SK-N-SH (cell line): ENCODE results near the gene MATN1.

Experiments used
- CTCF ChIP-seq: fragments of 200-600 bp; sonication (generic); IDR thresholded peaks from 2 replicates; pipeline ENCODE4 v1.6.1; 2017; ENCODE audit warnings: antibody characterized with exemption, mild to moderate bottlenecking, moderate library complexity
- EP300 ChIP-seq, 2 experiments: IDR thresholded peaks; 2 replicates each; pipeline versions ENCODE4 v1.4.0 to v1.6.1; 2012; ENCODE audit warnings: borderline replicate concordance in 1 of 2, low read depth in 1 of 2, low read length in 1 of 2
- GATA2 ChIP-seq: sonication (generic); formaldehyde crosslinking; IDR thresholded peaks from 2 replicates; pipeline ENCODE4 v1.5.0; 2020; ENCODE audit warnings: mild to moderate bottlenecking, missing genetic modification reagents
- POLR2AphosphoS5 ChIP-seq: IDR thresholded peaks from 2 replicates; pipeline ENCODE4 v1.6.1; 2012; ENCODE audit warnings: low read depth, low read length
- REST ChIP-seq: IDR thresholded peaks from 2 replicates; pipeline ENCODE4 v1.6.1; 2012; ENCODE audit warnings: mild to moderate bottlenecking, low read depth, low read length, moderate library complexity

- no peak for TF ChIP-seq GATA2
- TF ChIP-seq CTCF = no peak
- no peak for TF ChIP-seq REST
- no peak for TF ChIP-seq EP300 (IDR thresholded peaks at IDR 0.05; ENCODE audit: borderline replicate concordance in 1 of 2, low read depth in 1 of 2, low read length in 1 of 2)
- TF ChIP-seq POLR2AphosphoS5 = no peak
These were observed 37.6 kb downstream of the MATN1 start for GRCh38 chr1:30685796-30686165.
